ENCODE results near the gene GPR37L1.

GPR37L1 gene

GRCh38 chr1:202122639-202123335 is at the start of gene GPR37L1:
GPR37L1 (plus strand) TSS chr1:202122917; CDS start chr1:202122964, 47 bp downstream.
- TF ChIP-seq MAX (IDR thresholded peaks at IDR 0.05), result peak; percentile 64
- TF ChIP-seq RAD21 (IDR thresholded peaks at IDR 0.05; ENCODE audit: low read depth), result peak; percentile 63
- TF ChIP-seq CEBPB (IDR thresholded peaks at IDR 0.05), result no peak

GRCh38 chr1:202073206-202073605 is 49.5 kb upstream of the GPR37L1 start:
- no peak for TF ChIP-seq REST (IDR thresholded peaks at IDR 0.05; ENCODE audit: low read depth)

- TF ChIP-seq TAF1 (IDR thresholded peaks at IDR 0.05; ENCODE audit: low read depth), result no peak
- no peak for TF ChIP-seq FOXM1 (IDR thresholded peaks at IDR 0.05; ENCODE audit: borderline replicate concordance, low read depth)
- TF ChIP-seq RAD21 (IDR thresholded peaks at IDR 0.05; ENCODE audit: low read depth), result no peak
- no peak for TF ChIP-seq ZBTB7A (IDR thresholded peaks at IDR 0.05; ENCODE audit: low read depth)
- TF ChIP-seq CEBPB (IDR thresholded peaks at IDR 0.05), result no peak
Measured at GRCh38 chr1:202074985-202075384, 47.7 kb upstream of the GPR37L1 start.

- TF ChIP-seq NFIC (IDR thresholded peaks at IDR 0.05), result no peak
- no peak for TF ChIP-seq CREB1 (IDR thresholded peaks at IDR 0.05; ENCODE audit: low read depth)
- TF ChIP-seq MAX (IDR thresholded peaks at IDR 0.05), result no peak
- no peak for TF ChIP-seq ZBTB7A (IDR thresholded peaks at IDR 0.05; ENCODE audit: low read depth)
- TF ChIP-seq RAD21 (IDR thresholded peaks at IDR 0.05; ENCODE audit: low read depth), result no peak
- no peak for TF ChIP-seq REST (IDR thresholded peaks at IDR 0.05; ENCODE audit: low read depth)
- TF ChIP-seq TEAD4 (IDR thresholded peaks at IDR 0.05), result no peak
- TF ChIP-seq EGR1 (IDR thresholded peaks at IDR 0.05), result no peak
- no peak for TF ChIP-seq EP300 (IDR thresholded peaks at IDR 0.05; ENCODE audit: borderline replicate concordance)
- TF ChIP-seq TAF1 (IDR thresholded peaks at IDR 0.05; ENCODE audit: low read depth), result no peak
- no peak for TF ChIP-seq FOXM1 (IDR thresholded peaks at IDR 0.05; ENCODE audit: borderline replicate concordance, low read depth)
- TF ChIP-seq TCF12 (IDR thresholded peaks at IDR 0.05; ENCODE audit: low read depth), result no peak
- TF ChIP-seq CEBPB (IDR thresholded peaks at IDR 0.05), result no peak
Measured at GRCh38 chr1:202075389-202075788, 47.3 kb upstream of the GPR37L1 start.

- no peak for TF ChIP-seq TEAD4 (IDR thresholded peaks at IDR 0.05)
- no peak for TF ChIP-seq ZBTB7A (IDR thresholded peaks at IDR 0.05; ENCODE audit: low read depth)
- TF ChIP-seq TAF1 (IDR thresholded peaks at IDR 0.05; ENCODE audit: low read depth), result no peak
- TF ChIP-seq EP300 (IDR thresholded peaks at IDR 0.05; ENCODE audit: borderline replicate concordance), result no peak
- no peak for TF ChIP-seq REST (IDR thresholded peaks at IDR 0.05; ENCODE audit: low read depth)
Measured at GRCh38 chr1:202076050-202076511, 46.6 kb upstream of the GPR37L1 start.

GRCh38 chr1:202078241-202078640 is 44.5 kb upstream of the GPR37L1 start:
- TF ChIP-seq TAF1 (IDR thresholded peaks at IDR 0.05; ENCODE audit: low read depth) (no peak), CEBPB (IDR thresholded peaks at IDR 0.05) (no peak), TCF12 (IDR thresholded peaks at IDR 0.05; ENCODE audit: low read depth) (no peak), RAD21 (IDR thresholded peaks at IDR 0.05; ENCODE audit: low read depth) (no peak), ZBTB7A (IDR thresholded peaks at IDR 0.05; ENCODE audit: low read depth) (no peak), EGR1 (IDR thresholded peaks at IDR 0.05) (no peak), REST (IDR thresholded peaks at IDR 0.05; ENCODE audit: low read depth) (no peak), YY1 (IDR thresholded peaks at IDR 0.05; ENCODE audit: low read depth) (no peak), CREB1 (IDR thresholded peaks at IDR 0.05; ENCODE audit: low read depth) (no peak), EP300 (IDR thresholded peaks at IDR 0.05; ENCODE audit: borderline replicate concordance) (no peak), NFIC (IDR thresholded peaks at IDR 0.05) (no peak), MAX (IDR thresholded peaks at IDR 0.05) (no peak), USF1 (IDR thresholded peaks at IDR 0.05) (no peak), TEAD4 (IDR thresholded peaks at IDR 0.05) (no peak), FOXM1 (IDR thresholded peaks at IDR 0.05; ENCODE audit: borderline replicate concordance, low read depth) (no peak)
